HUES64 (cell line): Measurements from ENCODE around the gene LTB.

ENCODE experiments used
- H3K27ac ChIP-seq: 2 replicates; pipeline ENCODE4 v1.7.0; 2013; ENCODE audit warnings: low read depth, low read length, inconsistent platforms
- H3K27me3 ChIP-seq: 2 replicates; pipeline ENCODE4 v1.6.1; 2013; ENCODE audit warnings: mild to moderate bottlenecking, low read length; ENCODE audit not compliant: insufficient read depth
- H3K36me3 ChIP-seq: 2 replicates; pipeline ENCODE4 v1.6.1; 2013; ENCODE audit warnings: mild to moderate bottlenecking, low read length; ENCODE audit not compliant: insufficient read depth
- H3K4me1 ChIP-seq: 2 replicates; pipeline ENCODE4 v1.6.1; 2013; ENCODE audit warnings: mild to moderate bottlenecking, low read length, moderate library complexity; ENCODE audit not compliant: insufficient read depth
- H3K4me3 ChIP-seq: 2 replicates; pipeline ENCODE4 v1.5.1; 2013; ENCODE audit warnings: mild to moderate bottlenecking, low read length, moderate library complexity
- H3K9ac ChIP-seq: 2 replicates; pipeline ENCODE4 v1.6.1; 2013; ENCODE audit warnings: mild to moderate bottlenecking, low read depth, low read length
- H3K9me3 ChIP-seq: 2 replicates; pipeline ENCODE4 v1.6.1; 2013; ENCODE audit warnings: low read depth, low read length; ENCODE audit not compliant: insufficient read depth
- WGBS: fragments of 150-250, 120-280 bp; methylation state at CpG from one replicate; pipeline ENCODE4 v1.1.7; 2013; ENCODE audit warnings: missing lambda C conversion rate; 5-methylcytosine and 5-hydroxymethylcytosine counted together

The LTB gene

DNA sequence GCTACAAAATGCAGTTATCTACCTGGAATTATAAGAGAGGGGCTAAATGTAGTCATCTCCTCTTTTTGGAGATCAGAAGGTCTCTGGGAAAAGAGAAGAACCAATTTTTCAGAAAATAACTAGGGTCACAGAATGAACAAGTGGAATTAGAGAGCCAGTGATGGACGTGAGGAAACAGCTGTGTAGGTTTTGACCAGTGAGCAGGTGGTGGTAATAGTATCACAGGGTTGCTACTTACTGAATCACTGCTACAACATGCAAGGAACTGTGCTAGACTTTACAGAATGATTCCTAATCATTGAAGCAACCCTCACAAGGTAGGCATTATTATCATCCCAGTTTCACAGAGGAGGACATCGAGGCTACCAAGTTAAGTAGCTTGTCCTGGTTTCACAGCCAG lies 37.5 kb downstream of the LTB start:
- no peaks in the 10 kb centered on the region for H3K27me3 ChIP-seq
- H3K4me3 ChIP-seq: no peak overlapping the region
- no peak overlapping the region for H3K27ac ChIP-seq
- no peaks in the 10 kb centered on the region for H3K9me3 ChIP-seq
- H3K4me1 ChIP-seq: peaks cover 18% of the 10 kb centered on the region
- 86% methylated on average over 2 of the region's 2 CpGs for WGBS
- H3K9ac ChIP-seq: no peak overlapping the region
- H3K36me3 ChIP-seq: peaks cover 29% of the 10 kb centered on the region

DNA sequence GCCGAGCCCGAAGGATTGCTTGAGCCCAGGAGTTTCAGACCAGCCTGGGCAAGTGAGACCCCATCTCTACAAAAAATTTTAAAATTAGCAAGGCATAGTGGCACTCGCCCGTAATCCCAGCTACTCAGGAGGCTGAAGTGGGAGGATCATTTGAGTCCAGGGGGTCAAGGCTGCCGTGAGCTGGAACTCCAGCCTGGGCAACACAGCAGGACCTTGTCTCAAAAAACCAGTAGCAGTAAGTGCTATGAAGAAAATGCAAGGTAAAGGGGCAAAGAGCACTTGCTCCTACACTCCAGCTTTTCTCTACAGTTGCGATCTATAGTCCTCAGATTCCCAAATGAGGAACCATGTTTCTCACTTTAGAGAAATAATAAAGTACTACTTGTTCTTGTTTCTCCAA lies 38.6 kb downstream of the LTB start:
- no peaks in the 10 kb centered on the region for H3K9me3 ChIP-seq
- no peak overlapping the region for H3K4me3 ChIP-seq
- 97% methylated on average over 6 of the region's 6 CpGs for WGBS
- H3K27ac ChIP-seq: no peak overlapping the region
- no peak overlapping the region for H3K9ac ChIP-seq
- peaks cover 29% of the 10 kb centered on the region for H3K36me3 ChIP-seq
- no peaks in the 10 kb centered on the region for H3K27me3 ChIP-seq
- peaks cover 26% of the 10 kb centered on the region for H3K4me1 ChIP-seq

DNA sequence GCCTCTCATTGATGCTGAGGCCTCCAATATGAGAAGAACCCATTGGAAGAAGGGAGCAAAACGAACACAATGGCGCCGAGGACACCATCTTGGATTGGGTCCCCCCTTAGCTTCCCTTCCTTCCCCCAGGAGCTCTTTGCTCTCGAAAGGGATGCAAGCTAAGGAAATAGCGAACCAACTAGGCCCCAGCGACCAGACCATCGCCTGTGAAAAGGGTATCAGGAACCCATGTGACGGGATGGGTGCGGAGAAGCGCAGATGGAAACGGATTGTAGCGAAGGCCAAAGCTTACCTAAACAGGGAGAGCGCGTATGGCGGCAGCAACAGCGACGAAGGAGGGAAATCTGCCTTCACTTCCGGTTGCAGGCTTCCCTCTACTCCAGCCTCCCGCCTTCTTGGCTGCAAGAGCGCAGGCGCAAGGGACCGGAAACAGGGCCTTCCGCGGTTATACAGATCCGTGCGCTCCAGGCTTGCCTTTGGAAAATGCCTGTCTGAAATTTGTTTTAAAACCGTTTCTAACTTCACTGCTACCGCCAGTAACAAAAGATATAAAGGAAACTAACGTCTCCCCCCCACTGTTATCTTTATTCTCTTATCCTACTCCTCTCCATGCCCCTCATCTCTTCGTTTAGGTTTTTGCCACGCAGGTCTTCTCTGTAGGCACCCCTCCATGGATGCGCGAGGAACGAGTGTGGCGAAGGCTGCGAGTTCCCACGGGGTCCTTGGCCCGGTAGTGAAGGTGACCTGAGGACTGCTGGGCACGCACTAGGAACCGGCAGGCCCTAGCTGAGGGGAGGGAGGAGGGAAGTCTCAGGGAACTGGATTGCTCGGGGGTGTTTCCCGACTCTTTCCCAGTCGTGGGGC lies 40.3 kb downstream of the LTB start, which contains the start of gene DDX39B:
Gene DDX39B (minus strand): TSS at position 346 of the 864 bp plus-strand sequence. CDS start 1,471 bp downstream, outside the sequence.
- Histone ChIP-seq H3K27ac (peak within 1 kb of the TSS; percentile 97), H3K9me3 (no peaks in the 10 kb centered on the region), H3K4me3 (peak within 1 kb of the TSS; percentile 89), H3K27me3 (no peaks in the 10 kb centered on the region), H3K9ac (peak within 1 kb of the TSS; percentile 100), H3K36me3 (peaks cover 41% of the 10 kb centered on the region), H3K4me1 (peaks cover 23% of the 10 kb centered on the region)
- under 1% methylated on average over 43 of the region's 43 CpGs for WGBS

DNA sequence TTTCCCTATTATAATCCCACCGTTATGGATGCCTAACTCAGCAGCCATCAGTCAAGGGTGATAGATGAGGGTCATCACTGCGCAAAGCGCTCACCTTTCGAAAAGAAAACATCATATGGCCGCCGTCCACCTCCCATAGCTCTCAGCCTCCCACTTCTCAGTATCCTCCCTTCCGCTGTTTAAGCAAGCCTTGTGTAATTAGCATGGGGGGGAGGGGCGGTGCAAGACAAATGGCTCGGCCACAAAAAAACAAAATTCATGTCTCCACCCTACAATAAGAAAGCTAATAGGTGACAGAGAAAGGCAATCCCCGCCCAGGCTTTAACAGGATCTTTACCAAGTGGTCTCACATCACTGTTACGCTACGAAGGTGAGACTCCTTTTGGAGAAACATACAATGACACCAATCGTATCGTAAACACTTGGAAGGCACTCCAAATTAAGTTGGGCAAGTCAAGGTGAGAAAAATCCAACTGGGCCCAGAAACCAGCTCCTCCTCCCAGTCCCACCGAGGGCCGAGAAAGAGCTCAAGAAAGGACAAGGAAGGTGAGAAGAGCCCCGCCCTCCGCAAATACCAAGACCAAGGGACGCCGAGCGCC lies 41.1 kb downstream of the LTB start:
- peaks cover 49% of the 10 kb centered on the region for H3K36me3 ChIP-seq
- peak overlapping the region; percentile 100 for H3K9ac ChIP-seq
- H3K9me3 ChIP-seq: no peaks in the 10 kb centered on the region
- H3K4me3 ChIP-seq: peak overlapping the region; percentile 89
- H3K27ac ChIP-seq: peak overlapping the region; percentile 97
- 2% methylated on average over 18 of the region's 21 CpGs for WGBS
- H3K4me1 ChIP-seq: peaks cover 23% of the 10 kb centered on the region
- H3K27me3 ChIP-seq: no peaks in the 10 kb centered on the region

DNA sequence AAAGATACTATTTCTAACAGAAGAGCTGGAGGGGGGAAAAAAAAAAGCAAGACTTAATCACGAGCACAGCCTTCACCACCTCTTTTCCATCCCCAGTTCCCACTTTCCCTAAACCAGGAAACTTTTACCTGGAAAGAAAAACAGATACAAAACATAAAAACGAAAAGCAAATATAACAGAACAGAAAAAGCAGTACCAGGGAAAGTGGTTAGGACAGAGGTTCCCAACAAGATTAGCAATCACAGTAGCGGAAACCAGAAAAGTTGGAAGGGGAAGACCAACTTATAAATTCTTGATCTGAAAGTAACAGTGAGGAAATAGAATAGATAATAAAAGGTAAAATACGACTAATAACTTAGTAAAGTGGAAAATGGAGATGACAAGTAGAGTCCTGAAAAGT lies 41.6 kb downstream of the LTB start:
- no peaks in the 10 kb centered on the region for H3K9me3 ChIP-seq
- H3K27ac ChIP-seq: peak overlapping the region; percentile 97
- H3K4me3 ChIP-seq: peak overlapping the region; percentile 89
- H3K9ac ChIP-seq: peak overlapping the region; percentile 100
- H3K4me1 ChIP-seq: peaks cover 23% of the 10 kb centered on the region
- no peaks in the 10 kb centered on the region for H3K27me3 ChIP-seq
- WGBS: 25% methylated on average over 2 of the region's 4 CpGs
- H3K36me3 ChIP-seq: peaks cover 54% of the 10 kb centered on the region

DNA sequence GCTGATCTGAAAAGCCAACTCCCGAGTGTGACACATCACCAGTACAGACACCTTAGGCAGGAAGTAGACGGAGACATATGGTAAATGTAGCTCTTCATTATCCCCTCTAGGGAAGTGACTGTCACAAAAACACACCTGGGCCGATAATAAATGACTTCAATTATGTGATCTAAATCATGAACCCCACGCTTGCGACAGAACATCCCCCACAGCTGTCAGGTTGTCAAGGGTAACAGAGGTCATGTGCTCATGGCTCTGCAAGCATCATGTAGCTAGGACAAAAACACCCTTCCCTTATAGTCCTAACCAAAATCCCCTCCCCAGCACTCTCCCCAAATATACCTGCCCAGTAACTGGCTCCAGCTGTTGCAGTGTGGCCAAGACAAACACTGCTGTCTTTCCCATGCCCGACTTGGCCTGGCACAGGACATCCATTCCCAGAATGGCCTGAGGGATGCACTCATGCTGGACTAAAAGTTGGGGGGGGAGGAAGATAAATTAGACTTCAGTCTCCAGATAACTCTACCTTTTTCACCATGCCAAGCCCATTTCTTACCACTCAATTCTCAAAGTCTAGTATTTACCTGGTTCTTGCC lies 43.3 kb downstream of the LTB start:
- 98% methylated on average over 6 of the region's 6 CpGs for WGBS
- peaks cover 71% of the 10 kb centered on the region for H3K36me3 ChIP-seq
- H3K27me3 ChIP-seq: no peaks in the 10 kb centered on the region
- no peak overlapping the region for H3K9ac ChIP-seq
- no peak overlapping the region for H3K27ac ChIP-seq
- H3K4me3 ChIP-seq: peak overlapping the region; percentile 89
- H3K4me1 ChIP-seq: peaks cover 23% of the 10 kb centered on the region
- no peaks in the 10 kb centered on the region for H3K9me3 ChIP-seq

DNA sequence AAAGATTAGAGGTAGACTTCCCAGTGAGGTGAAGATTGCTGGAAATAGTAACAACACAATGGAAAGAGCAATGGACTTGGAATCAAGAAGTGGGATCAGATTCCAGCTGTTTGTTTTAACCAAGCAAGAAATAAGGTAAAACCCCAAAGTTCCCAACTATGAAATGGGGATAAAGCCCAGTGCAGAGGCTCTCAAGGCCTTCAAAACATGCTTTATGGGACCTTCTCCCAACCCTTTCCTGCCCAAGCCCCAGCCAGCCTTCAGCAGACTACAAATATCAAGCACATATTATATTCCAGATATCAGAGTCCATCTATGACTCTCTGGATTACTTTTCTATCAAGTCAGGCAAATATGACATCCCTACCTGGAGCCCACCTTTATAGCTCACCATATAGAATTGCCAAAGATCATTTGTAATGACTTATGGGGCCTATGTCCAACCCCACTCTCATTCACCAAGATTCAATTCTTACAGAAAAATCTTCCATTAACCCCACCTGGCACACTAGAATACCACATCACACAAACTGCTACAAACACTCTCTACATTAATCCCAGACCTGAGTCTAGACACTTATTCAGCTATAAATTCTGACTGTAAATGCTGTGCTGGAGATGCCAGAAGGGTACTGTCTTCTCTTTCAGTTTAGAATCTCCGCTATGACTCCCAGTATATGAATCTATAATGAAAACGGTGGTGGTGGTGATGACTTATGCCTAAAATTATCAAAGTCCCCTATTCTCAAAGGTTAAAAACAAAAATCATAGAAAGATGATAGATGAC lies 46.5 kb downstream of the LTB start:
- Histone ChIP-seq H3K27ac (no peak overlapping the region), H3K36me3 (peaks cover 99% of the 10 kb centered on the region), H3K9me3 (no peaks in the 10 kb centered on the region), H3K9ac (no peak overlapping the region), H3K27me3 (no peaks in the 10 kb centered on the region), H3K4me3 (no peak overlapping the region), H3K4me1 (peaks cover 17% of the 10 kb centered on the region)
- no CpG with 5 or more reads among the region's 2 CpGs for WGBS

DNA sequence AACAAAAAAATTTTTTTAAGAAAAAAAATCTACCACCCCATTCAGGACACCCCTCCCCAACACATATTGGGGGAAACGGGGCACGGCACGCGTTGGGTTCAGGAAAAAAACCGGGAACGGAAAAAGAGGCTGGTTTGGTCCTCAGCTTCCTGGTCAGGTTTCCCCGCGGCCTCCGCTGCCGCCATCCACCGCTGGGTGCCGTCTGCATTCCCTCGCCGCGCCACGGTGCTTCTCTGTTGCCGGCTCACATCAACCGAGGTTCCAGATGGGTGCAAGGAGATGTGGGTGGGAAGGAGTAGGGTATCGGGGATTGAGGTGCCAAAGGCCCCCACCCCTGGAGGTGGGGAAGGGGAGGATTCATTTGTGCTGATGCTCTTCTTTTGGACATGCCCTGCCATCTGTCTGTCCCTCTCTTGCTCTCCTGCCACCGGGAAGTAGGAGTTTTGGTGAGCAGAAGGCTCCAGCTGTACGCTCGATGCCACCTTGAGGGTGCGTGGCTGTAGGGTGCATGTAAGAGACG lies 47.6 kb downstream of the LTB start:
- Histone ChIP-seq H3K27ac (no peak overlapping the region), H3K27me3 (no peaks in the 10 kb centered on the region), H3K4me1 (peaks cover 7% of the 10 kb centered on the region; the same call in 1 of the 2 replicates), H3K4me3 (no peak overlapping the region), H3K9ac (no peak overlapping the region), H3K36me3 (peaks cover 99% of the 10 kb centered on the region), H3K9me3 (no peaks in the 10 kb centered on the region)
- 92% methylated on average over 24 of the region's 24 CpGs for WGBS

DNA sequence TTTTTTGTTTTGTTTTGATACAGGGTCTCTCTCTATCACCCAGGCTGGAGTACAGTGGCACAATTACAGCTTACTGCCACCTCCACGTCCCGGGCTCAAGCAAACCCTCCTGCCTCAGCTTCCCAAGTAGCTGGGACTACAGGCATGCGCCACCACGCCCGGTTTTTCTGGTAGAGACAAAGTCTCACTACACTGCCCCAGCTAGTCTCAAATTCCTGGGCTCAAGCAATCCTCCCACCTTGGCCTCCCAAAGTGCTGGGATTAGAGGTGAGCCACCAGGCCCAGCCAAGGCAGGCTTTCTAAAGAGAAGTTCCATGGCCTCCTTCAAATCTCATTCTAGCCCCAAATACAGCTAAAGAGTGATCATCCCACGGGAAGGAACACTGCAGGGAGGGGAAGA lies 48.2 kb downstream of the LTB start:
- Histone ChIP-seq H3K4me3 (no peak overlapping the region), H3K27ac (no peak overlapping the region), H3K9ac (no peak overlapping the region), H3K36me3 (peaks cover 96% of the 10 kb centered on the region), H3K9me3 (no peaks in the 10 kb centered on the region), H3K4me1 (0 out of 2 replicates have a peak, but pooled peaks cover 1% of the 10 kb centered on the region), H3K27me3 (no peaks in the 10 kb centered on the region)
- 96% methylated on average over 6 of the region's 6 CpGs for WGBS

DNA sequence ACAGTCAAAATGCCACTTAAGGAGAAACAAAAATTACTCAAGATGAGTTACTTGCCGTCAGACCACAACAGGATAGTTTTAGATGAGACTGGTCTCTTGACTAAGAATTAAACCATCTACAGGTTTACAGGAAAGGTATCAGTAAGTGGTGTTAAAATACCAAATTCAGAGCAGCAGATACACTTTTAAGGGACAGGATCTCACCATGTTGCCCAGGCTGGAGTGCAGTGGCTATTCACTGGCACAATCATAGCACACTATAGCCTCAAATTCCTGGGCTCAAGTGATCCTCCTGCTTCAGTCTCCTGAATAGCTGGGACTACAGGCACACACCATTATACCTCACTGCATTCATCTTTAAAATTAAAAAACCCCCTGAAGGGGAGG lies 48.8 kb downstream of the LTB start:
- Histone ChIP-seq H3K9me3 (no peaks in the 10 kb centered on the region), H3K9ac (no peak overlapping the region), H3K27me3 (no peaks in the 10 kb centered on the region), H3K36me3 (peaks cover 90% of the 10 kb centered on the region), H3K4me1 (no peaks in the 10 kb centered on the region), H3K27ac (no peak overlapping the region), H3K4me3 (no peak overlapping the region)
- 86% methylated on average over 1 of the region's 1 CpG for whole genome bisulfite sequencing
